ENCODE measurements around the gene UBASH3B.
A peak's percentile ranks its signal among the peaks of the same experiment; 100 is the strongest.

The UBASH3B gene

DNA sequence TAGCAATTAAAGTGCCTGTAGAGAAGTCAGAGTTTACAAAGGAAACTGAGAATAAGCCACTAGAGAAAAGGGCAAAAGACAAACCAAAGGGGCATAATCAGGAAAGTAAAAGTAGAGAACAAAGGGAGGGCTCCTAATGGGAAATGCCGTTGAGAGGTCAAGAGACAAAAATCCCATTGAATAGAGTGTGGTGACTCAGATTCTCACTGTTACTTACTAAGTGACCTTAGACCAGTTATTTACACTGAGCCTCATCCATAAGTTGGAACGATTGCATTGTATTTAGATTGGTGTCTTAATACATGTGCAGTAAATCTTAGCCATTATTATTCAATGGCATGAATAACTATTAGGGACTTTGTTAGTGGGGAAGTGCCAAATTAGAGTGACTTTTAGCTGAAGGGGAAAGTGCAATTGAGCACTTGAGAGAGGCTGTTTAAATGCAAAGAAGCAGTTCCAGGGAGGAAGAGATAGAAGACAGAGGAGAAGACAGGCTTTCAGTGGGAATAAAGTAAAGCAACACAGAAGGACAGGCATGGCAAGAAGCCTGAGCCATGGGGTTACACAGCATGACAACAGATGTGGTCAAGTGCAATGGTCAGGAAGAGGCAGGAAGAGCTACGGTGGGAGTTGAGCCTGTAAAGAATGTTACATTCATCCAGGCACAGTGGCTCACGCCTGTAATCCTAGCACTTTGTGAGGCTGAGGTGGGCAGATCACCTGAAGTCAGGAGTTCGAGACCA lies 82.6 kb downstream of the UBASH3B start:
- DNase-seq: no peak

DNA sequence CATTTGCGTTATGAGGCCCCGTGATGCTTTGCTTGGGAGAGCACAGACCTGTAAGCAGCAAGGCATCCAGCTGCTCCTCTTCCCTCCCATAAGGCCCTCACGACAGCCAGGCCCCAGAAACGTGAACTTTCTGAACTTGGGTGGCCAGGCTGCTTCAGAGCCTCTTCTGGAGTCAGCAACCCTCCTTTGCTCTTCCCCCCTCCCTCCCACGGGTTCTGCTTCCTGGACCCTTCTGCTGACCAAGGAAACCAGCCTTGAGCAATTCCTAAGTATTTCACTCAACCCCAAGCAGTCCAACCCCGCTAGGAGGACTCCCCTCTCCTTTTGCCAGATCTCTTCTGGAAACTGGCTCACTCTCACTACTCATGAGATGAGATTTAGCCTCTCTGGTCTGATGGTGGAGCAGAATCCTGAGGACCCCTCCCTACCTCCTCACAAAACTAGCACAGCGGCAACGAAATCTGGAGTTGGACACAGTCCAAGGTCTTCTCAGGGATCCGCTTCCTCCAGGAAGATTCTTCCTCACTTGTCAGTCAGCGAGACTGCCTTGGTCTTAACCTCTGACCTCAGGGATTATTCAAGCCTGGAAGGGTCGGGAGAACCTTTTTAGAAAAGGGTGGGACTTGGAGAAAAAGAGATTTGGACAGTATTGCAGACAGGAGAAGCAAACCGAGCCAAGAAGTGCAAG lies 86.2 kb downstream of the UBASH3B start:
- no peak for DNase-seq

DNA sequence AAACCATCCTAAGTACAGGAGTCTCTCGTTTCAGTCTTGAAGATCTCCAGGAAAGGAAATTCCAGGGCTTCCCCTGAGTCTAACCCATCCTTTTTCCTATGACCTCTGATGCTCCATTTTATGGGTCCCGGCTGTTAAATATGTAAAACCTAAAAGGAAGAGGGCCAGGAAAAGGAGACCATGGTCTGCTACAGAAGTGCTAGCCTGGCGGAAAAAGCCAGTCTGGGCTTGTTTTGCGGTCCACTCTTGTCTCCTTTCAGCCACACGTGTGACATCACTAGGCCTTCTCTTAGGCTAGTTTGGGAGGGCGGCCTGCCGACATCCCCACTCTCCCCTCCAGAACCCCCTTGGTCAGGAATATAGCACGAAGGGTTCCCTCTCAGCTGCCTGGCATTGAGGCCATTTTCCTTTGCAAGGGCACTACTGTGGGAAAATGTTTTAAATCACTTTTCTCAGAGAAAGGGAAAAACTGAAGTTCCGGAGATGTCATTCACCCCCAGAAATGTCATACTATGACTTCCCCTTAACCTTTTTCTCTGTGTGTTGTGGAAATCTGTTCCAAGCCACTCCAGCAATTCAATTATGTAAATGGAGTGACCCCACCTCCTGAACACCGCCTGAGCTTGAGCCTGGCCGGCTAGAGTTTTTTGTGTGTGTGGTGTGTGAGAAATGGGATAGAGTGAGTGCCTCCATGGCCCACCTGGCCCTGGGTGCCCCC lies 86.9 kb downstream of the UBASH3B start:
- no peak for DNase-seq

DNA sequence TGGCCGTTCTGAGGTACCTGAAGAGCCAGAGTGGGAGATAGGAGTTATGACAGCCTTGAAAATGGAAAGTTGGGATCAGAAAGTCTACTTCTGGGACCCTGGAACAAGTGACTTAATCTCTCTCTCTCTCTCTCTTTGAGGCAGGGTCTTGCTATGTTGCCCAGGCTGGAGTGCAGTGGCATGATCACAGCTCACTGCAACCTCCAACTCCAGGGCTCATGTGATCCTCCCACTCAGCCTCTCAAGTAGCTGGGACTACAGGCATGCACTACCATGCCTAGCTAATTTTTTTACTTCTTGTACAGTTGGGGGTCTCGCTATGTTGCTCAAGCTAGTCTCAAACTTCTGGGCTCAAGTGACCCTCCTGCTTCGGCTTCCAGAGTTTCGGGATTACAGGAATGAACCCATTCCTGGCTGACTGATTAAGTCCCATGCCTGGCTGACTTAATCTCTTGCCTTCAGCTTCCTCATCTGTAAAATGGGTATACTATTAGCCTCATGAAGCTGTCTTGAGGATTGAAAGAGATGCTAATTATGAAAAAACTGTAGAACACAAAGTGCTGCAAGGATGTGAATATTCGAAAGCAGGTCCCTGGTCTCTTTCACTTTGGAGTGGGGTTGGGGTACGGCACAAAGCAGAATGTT lies 87.7 kb downstream of the UBASH3B start:
- no peak for DNase-seq

DNA sequence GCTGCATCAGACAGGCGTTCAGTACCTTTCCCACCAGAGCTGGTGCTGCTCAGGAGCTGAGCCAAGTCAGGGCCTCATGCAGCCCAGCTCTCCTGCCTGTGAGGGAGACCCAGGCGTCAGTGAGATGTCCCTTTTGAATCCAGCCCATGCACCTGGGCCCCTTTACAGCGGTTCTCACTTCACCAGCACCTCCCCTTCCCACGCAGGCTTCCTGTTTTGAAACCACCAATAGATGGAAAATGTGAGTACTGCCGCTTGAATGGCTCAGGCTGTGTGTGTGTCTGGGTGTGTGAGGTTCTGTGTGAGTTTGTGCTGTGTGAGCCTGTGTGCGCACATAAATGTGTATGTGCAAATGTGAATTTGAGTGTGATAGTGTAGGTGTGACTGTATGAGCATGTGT lies 88.4 kb downstream of the UBASH3B start:
- peak; percentile 87 for DNase-seq

DNA sequence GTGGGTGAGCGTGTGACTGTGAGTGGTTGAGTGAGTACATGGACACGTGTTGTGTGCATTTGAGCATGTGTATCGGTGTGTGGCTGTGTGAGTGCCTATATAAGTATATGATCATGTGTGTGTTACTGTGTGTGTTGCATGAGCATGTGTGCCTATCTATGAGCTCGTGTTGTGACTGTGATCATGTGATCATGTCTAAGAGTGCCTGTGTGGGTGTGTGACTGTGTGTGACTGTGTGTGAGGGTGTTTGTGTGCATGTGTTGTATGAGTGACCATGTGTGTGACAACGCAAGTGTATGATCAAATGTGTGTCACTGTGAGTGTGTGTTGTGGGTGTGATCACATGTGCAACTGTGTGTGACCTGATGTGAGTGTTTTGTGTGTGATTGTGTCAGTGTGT lies 88.8 kb downstream of the UBASH3B start:
- no peak for DNase-seq

DNA sequence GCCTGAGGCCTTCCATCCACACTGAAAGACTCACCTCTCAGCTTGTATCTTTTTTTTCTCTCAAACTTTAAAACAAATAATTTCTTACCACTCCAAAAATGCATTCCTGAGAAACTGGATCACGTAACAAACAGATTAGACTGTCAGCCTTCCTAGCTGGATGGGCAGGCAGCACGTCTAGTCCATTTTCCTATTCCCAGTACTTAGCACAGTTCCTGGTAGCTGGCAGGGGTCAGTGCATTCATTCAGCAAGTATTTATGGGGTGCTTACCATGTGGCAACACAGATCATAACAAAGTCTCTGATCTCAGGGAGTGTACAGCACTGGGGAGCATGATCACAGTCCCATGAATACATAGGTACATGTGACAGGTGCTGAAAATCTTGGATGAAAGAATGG lies 89.6 kb downstream of the UBASH3B start:
- no peak for DNase-seq

DNA sequence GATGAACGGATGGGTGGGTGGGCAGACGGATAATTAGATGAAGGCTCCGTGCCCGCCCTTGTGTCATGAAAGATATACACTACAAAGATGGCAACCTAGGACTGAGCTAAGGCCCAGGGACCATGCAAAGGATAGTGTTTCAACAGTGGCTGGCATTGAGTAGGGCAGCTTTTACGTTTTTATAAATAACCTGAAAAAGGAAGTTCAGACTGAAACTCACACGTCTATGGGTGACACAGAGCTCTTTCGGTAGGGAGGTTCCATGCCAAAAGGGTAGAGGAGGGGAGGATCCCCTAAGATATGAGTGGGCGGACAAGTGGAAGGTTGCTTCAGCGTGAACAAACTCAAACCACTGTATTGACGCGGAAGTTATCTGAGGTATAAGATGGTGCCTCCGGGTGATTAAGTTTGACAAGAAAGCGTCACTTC lies 90.5 kb downstream of the UBASH3B start:
- DNase-seq: peak; percentile 75

DNA sequence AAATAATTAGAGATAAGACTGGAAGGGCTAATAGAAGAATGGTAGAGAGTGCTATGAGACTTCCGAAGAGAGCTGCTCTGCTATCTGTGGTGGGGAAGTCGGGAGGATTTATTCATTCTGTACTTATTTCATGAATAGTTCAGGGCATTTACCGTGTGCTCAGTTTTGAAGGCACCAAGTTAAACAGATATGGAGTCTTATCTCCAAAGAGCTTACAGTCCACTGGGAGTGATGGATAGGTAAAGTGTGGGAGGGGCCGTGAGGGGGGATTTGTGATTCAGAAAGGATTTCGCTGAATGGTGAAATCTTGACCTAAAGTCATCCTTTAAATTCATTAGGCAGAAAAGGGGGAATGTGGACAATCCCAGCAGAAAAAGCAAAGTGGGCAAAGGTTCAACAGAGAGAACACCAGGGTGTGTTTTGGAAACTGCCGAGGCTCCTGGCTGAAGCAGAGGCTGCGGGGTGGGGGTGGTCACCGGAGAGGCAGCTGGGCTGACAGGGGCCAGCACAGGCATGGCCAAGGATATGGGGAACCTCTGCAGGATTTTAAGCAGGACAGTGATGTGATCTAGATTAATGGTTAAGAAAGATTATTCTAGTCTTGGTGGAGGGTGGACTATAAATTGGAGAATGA lies 91.2 kb downstream of the UBASH3B start:
- no peak for DNase-seq

DNA sequence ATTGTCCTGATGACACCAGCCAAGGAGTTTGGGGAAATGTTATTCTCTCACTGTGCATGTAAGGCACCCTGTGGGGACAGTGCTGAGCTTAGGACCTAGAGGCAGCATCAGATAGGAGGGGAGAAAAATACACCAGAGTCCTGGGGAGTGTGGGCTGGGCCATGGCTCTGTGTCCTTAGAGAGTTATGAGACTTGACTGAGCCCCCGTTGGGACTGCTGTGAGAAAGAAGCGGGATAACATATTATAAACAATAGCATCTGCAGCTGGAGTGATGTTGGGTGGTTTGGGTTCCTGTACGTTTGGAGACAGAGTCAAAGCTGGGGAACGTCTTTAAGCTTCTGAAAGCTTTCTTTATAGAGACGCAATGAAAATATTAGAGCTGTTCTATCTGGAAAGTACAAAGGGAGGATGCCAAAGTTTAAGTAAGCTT lies 91.8 kb downstream of the UBASH3B start:
- DNase-seq: no peak

DNA sequence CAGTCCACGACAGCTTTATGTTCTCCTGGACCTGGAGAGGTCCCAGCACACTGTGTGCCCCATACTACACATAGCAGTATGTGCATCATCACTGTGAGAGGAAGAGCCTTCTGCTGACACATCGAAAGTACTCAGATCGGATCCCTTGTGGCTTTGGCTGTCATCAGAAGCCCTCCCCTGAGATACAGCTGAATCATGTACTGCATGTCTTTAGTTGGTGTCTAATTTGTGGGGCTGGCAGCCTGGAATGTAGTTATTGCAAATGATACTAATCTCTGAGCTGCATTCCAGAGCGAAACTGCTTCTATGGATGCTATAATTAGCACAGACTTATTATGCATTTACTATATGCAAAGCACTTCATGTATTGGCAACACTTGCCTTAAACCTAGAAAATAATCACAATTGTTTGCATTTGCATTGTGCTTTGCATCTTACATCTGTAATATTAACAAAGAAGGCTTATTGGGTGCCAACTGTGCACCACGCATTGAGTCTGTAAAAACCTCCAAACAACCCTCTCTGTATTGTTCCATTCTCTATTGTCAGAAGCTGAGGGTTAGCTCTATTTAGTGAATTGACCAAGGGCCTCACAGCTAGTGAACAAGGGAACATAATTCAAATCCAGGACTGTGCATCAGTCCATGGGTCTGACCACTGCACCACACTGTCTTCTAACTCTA lies 93.6 kb downstream of the UBASH3B start:
- DNase-seq: peak; percentile 72

DNA sequence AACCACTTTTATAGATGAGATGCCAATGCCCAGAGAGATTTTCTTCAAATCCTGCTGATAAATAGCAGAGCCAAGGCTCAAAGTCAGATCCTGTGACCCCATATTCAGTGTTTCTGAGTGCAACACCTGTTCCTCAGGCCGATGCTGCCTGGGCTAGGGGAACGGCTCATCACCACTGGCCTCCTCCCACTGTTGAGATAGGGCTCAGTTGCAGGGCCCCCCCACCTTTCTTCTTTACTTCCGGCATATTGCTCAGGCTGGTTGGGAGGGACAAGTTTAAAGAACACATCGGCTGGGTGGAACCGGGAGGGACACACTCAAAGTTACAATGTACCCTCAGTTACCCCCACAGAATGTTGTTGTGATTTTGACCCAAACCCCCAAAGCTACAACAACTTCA lies 94.5 kb downstream of the UBASH3B start:
- no peak for DNase-seq

DNA sequence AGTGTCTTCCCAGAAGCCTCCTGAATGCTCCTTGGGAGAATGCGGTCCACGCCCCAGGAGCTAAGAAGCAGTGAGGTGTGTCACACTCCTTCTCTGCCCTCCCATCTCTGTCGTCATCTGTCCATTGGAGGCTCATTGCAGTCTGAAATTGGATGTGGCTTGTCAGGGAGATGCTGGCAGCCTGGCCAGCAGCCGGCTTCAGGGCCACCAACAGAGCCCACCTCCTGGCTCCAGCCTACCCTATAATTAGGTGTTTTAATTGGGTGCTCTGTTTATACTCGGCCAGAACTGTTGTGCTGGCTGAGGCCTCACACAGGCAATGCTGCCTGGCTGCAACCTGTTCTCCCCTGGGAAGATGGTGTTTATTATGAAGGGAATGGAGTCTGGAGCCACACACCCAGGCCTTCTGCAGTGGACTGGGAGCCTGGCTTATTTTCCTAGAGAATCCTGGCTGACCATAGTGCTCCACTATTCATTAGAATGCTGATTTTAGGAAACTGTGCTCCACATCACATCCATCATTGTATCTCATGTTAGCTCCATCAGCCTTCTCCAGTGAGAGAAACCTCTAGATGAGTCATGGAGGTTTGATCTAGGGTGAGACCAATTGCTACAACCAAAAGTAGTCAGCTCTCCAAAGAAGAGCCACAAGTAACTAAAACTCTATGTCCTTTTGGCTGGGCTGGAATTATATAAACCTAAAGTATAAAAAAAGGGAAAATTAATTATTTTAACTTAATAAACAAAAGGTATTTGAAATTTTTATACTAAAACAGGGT lies 96.0 kb downstream of the UBASH3B start:
- DNase-seq: no peak

DNA sequence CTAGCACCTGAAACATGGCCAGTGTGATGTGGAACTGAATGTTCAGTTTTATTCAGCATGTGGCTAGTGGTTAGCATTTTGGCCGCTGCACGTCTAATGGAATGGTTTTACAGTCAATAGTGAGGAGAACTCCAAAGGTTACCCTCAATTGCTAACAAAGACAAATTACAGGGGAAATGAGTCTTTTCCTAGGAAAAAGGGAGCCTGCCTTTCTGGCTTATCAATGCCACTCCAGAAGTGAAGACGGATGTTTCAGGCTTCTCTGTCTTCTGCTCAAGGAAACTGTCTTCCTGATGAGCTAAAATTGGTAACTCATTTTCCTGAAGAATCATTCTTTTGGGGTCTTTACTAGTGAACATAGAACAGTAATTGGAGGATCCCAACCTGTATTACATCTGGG lies 98.5 kb downstream of the UBASH3B start:
- DNase-seq: no peak

DNA sequence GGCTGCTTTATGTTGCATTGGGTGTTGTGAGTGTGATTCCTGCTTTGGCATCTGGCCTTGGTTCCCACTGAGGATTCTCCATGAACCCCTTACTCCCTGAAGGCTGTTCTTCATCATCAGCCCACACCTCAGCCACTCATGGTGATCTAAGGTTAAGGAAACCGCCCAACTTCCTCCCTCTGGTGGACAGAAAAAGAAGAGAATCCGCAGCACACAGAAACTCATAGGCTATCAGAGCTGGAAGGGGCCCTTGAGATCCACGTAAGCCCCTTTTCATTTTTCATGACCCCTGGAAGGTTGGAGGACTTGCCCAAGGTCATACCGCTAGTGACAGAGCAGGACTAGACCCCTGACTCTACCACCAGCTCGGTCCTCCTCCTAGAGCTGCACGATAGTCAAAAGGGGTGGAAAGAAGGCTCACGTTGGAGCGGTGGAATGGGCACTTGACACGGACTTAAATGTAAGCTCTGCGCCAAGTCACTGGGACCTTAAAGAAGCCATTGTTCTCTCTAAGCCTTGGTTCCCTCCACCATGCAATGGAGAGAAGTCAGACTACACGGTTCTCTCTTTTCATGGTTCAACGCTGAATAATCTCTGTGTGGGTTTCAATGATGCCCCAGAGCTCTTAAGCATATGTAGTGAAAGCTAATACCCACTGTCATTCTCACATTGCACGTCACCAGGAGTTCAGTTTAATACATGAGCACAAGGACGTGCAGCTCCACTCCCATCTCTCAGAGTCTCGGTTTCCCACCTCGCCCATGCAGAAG lies 99.2 kb downstream of the UBASH3B start:
- DNase-seq: peak; percentile 69

DNA sequence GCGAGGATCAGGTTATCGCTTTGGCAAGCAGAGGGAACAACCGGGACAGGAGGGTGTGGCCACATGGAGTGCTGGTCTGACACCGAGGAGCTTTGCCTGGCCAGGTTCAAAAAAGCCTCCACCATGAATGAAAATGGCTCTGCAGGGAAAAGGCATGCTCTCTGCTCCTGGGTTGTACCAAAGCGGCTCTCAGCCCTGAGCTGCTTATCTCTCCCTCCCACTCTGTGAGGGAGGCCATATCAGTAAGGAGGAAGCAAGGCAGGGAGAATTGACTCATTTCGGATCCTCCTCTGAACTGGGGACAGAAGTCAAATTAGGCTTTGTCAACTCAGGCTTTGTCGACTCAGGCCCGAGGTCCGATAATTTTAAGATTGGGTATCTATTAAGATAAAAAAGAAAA lies 99.9 kb downstream of the UBASH3B start:
- no peak for DNase-seq

DNA sequence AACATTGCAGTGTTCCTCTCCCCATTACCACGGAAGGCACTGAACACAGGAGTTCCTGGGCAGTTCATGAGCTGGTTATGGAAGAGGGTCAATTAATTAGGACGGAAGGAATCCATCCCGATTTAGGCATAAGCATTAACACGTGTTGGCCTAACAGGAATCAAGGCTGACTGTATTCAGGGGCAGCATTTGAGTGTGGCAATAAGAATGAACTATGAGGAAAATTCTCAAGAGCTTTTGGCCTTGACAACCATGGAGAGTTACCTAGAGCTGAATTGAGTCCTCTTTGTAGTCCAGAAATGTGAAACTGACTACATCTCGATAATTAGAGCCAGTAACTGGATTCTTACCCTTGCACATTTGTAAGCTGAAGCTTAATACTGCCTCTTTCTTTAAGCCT lies 100.4 kb downstream of the UBASH3B start:
- no peak for DNase-seq

DNA sequence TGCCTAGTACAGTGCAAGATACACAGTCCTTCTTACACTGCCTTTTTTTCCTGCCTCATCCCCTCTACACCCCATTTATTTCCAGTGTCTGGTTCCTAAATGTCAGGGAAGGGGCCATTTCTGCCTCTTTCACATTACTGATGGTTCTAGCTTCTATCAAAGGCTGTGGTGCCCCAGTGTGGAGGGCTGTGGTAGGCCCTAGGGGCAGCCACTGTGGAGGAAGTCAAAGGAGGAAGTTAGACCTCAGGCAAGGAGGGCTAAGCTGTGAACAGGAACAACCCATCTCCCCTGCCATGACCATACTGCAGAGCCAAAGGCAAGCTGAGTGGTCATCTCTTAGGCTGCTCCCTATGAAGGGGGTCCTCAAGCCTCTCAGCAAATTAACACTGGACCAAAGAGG lies 100.9 kb downstream of the UBASH3B start:
- no peak for DNase-seq

DNA sequence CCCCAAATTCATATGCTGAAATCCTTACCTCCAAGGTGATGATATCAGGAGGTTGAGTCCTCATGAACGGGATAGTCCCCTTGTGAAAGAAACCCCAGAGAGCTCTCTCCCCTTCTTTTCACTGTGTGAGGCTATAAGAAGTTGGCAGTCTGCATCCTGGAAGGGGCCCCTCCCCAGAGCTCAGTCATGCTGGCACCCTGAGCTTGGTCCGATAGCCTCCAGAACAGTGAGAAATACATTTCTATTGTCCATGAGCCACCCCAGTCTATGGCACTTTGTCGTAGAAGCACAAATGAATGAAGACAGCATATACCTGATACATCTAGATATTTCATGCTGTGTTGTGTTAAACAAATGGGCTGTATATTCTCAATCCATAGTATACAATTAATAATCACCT lies 101.7 kb downstream of the UBASH3B start:
- DNase-seq: no peak

DNA sequence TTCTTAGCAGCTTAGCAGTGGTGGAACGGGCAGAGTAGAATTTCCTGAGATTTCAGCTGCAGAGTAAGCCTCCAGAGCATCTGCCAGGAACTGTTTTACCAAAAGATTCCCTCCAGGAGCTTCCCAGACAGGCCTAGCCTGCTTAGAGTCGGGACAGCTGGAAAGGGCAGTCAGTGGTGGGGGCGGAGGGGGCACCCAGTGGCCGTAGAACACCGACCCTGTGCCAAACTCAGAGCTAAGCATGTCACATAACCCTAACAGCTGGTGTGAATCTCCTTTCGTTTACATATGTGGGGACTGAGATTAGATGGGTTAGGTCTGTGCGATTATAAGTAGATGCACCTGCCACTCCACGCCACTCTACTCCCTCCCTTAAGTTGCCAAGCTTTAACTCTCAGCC lies 102.8 kb downstream of the UBASH3B start:
- DNase-seq: no peak

DNA sequence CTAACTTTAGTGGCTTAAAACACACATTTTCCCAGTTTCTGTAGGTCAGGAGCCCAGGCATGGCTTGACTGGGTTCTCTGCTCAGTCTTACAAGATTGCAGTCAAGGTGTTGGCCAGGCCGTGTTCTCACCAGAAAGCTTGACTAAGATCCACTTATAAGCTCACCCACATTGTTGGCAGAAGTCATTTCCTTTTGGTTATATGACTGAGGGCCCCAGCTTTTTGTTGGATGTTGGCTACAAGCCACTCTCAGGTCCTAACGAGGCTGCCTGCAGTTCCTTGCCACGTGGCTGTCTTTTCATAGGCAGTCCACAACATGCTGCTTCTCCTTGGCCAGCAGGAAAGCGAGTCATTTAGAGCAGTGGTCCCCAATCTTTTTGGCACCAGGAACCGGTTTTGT lies 103.5 kb downstream of the UBASH3B start:
- DNase-seq: no peak

Data from activated CD8-positive, alpha-beta memory T cell treated with anti-CD3 and anti-CD28 coated beads for 24 hours (primary cell).